Epithelial cell of proximal tubule (primary cell): ENCODE measurements around the gene PACSIN3. TPM values are rescaled to one million over a fixed set of nuclear protein-coding genes. Genes with fewer than 3 reads are reported as not detected.

Experiments
- DNase-seq: peaks from one replicate; pipeline ENCODE4 v3.0.0-alpha.2; 2011; ENCODE audit warnings: low read depth
- H3K4me3 ChIP-seq: 2 replicates; pipeline ENCODE4 v1.5.1; 2011; ENCODE audit warnings: low read depth, mild to moderate bottlenecking, low read length
- total RNA-seq: library from RNA; depleted of rRNA; stranded (reverse); fragments of >200 nt; gene quantifications from 2 replicates; pipeline ENCODE4 v1.2.3, GENCODE V29; 2015
- TF ChIP-seq, protein P1 (sequence below): conservative IDR thresholded peaks from 2 replicates; pipeline ENCODE4 v1.5.1; 2012; ENCODE audit warnings: low read depth, mild to moderate bottlenecking, low read length

PACSIN3 gene
- total RNA-seq, 1 donor from 2014 or later: 74.4 TPM

DNA sequence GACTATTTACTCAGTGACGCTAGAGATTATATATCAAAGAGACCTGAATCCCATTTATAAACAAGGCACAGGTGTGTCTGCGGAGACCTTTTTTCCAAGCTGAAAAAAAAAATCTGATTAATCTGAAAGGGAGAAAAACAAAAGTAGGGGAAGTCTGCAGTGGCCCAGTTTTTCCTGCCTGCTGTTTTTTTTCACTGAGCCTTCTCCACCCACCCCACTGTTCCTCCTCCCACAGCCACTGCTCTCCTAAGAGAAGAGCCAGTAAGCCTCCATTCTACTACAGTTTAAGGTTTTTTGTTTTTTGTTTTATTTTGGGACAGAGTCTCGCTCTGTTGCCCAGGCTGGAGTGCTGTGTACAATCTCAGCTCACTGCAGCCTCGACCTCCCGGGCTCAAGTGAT, 28.0 kb downstream of the PACSIN3 start:
- H3K4me3 ChIP-seq: no peak overlapping the region
- DNase-seq: no peak
- TF ChIP-seq, protein P1, sequence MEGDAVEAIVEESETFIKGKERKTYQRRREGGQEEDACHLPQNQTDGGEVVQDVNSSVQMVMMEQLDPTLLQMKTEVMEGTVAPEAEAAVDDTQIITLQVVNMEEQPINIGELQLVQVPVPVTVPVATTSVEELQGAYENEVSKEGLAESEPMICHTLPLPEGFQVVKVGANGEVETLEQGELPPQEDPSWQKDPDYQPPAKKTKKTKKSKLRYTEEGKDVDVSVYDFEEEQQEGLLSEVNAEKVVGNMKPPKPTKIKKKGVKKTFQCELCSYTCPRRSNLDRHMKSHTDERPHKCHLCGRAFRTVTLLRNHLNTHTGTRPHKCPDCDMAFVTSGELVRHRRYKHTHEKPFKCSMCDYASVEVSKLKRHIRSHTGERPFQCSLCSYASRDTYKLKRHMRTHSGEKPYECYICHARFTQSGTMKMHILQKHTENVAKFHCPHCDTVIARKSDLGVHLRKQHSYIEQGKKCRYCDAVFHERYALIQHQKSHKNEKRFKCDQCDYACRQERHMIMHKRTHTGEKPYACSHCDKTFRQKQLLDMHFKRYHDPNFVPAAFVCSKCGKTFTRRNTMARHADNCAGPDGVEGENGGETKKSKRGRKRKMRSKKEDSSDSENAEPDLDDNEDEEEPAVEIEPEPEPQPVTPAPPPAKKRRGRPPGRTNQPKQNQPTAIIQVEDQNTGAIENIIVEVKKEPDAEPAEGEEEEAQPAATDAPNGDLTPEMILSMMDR: no peak

DNA sequence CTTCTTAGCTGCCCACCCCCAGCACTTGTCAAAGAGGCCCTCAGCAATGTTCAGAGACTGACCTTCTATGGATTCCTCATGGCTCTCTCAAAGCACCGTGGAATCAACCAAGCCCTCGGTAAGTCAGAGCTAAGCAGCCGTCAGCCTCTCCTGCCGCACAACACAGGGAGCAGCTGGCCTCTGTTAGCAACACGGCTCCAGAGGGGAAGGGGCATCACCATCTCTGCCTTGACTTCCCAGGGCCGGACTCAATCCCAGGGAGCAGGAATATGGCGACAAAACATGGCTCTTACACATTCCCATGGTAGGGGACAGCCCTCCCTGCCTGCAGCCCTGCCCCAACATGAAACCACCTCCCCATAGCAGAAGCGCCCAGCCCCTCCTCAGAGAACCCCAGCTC, 28.4 kb downstream of the PACSIN3 start:
- no peak for DNase-seq

DNA sequence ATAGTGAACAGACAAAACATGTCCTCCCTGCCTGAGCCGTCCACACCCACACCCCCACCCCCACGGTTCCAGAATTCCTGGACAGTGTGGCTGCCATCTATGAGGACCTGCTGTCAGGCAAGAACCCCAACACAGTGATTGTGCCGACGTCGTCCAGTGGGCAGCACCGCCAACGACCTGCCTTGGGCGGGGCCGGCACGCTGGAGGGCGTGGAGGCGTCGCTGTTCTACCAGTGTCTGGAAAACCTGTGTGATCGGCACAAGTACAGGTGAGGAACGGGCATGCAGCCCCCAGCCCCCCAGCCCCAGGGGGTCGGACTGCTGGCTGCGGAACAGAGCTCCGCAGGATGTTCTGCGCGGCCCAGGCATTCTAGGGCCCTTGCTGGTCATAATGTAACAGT, 29.3 kb downstream of the PACSIN3 start:
- no peak overlapping the region for H3K4me3 ChIP-seq
- DNase-seq: no peak
- TF ChIP-seq, protein P1: no peak

More for the DNA sequence above, 28.4 kb downstream of the PACSIN3 start:
- TF ChIP-seq, protein P1: no peak
- H3K4me3 ChIP-seq: no peak overlapping the region

DNA sequence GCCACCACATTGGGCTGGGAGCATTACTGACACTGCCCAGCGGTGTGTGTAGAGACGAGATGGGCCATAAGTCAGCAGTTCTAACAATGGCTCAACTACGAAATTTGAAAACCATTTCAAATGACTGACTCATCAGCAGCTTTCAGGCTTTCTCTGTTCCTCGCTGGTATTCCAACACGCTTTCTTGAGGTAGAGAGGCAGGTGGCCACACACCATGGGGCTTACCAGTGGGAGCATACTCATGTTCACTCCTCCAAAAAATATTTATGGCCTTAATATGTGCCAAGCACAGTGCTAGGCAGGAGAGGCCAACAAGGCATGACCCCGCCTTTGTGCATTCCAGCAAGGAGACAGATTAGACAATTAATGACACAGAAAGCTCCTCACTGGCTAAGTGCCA, 29.9 kb downstream of the PACSIN3 start:
- H3K4me3 ChIP-seq: no peak overlapping the region
- DNase-seq: no peak
- TF ChIP-seq, protein P1: no peak

DNA sequence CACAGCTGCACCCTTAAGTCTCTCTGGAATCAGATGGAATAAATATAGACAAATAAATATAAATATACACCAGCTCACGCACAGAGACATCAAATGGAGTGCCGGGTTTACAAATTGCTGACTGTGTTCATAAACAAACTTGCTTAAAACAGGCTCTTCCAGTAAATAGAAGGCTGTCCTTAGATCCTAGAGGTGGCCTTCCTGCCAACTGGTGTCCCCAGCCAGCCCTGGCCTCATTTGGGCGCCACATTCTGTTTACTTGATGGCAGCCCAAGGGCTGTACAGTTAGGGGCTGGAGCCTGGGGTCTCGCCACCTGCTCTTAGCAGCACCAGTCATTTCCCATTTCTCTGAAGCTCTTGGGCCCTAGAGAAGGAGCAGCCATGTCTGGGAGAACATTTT, 30.4 kb downstream of the PACSIN3 start:
- TF ChIP-seq, protein P1: no peak
- DNase-seq: no peak
- no peak overlapping the region for H3K4me3 ChIP-seq

DNA sequence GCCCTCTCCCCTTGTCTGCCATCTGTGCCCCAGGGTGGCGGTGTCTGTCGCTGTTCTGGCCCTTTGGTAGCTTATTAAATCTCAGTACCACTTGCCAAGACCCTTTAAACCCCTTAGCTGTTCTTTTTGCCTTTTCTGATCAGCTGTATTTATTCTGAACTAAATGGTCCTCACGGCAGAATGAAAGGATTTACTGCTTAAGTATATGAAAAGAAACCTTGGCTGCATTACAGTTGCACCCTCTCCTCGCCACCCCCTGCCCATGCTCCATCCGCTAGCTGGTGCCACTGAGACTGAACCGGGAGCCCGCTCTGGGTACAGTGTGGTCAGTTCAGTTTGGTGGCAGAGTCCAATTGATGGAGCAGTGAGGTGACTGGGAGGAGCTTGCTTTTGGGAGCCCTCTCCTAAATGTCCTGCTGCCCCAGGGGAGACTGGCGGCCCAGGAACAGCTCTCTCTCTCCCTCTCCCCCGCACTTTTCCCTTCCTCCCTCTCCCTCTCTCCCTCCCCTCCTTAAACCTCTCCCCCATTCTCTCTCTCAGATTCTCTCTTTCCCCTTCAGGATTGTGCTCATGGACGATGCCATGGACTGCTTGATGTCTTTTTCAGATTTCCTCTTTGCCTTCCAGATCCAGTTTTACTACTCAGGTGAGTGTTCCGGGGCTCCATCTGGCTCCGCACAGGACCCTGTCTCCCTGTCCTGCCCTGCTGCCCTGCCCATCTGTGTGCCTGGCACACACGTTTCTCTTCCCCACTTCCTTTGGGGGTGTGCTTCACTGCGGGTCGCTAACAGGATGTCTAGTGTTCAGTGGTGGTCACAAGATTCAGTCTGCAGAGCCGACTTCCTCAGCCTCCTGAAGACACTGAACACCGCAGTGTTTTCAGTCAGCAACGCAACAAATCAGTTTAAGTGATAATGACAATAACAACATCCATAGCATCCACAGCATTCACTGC, 31.3 kb downstream of the PACSIN3 start:
- TF ChIP-seq, protein P1: no peak
- DNase-seq: no peak
- no peak overlapping the region for H3K4me3 ChIP-seq
